GM18519 (cell line): ENCODE data around the gene GPRC5D.

Source experiments
- ATAC-seq: cut with Tn5 transposase; IDR thresholded peaks from one replicate; pipeline ENCODE4 v1.9.1; 2021; ENCODE audit warnings: mild to moderate bottlenecking, moderate library complexity; ENCODE audit not compliant: unreplicated experiment, low FRiP score

Gene GPRC5D

GRCh38 chr12:12891080-12891880 lies 60.7 kb downstream of the GPRC5D start, which contains the start of gene GPRC5A:
Gene GPRC5A (plus strand): TSS chr12:12891562. CDS start chr12:12908250, 16,688 bp downstream.
- no peak for ATAC-seq
